Nephron (organoid): ENCODE data around the gene TMEM18.
A peak's percentile ranks its signal among the peaks of the same experiment; 100 is the strongest.

Experiments
- H3K27ac Mint-ChIP-seq, 3 experiments: 2 replicates each; pipeline ENCODE4 v1.8.0; 2020; ENCODE audit warnings: mixed read lengths in 3 of 3, mild to moderate bottlenecking in 2 of 3, moderate library complexity in 1 of 3
- H3K27me3 Mint-ChIP-seq: 2 replicates; pipeline ENCODE4 v1.8.0; 2021; ENCODE audit warnings: low read depth, mild to moderate bottlenecking, moderate library complexity, mixed read lengths
- H3K36me3 Mint-ChIP-seq: 2 replicates; pipeline ENCODE4 v1.8.0; 2020; ENCODE audit warnings: low read depth, mixed read lengths
- H3K4me1 Mint-ChIP-seq: 2 replicates; pipeline ENCODE4 v1.8.0; 2020; ENCODE audit warnings: mixed read lengths
- H3K4me3 Mint-ChIP-seq, 3 experiments: 2 replicates each; pipeline ENCODE4 v1.8.0; 2020; ENCODE audit warnings: mild to moderate bottlenecking in 3 of 3, mixed read lengths in 3 of 3, moderate library complexity in 2 of 3
- H3K9me3 Mint-ChIP-seq: 2 replicates; pipeline ENCODE4 v1.8.0; 2020; ENCODE audit warnings: mixed read lengths
- CTCF ChIP-seq, 3 experiments: fragments of 200-600 bp; sonication (generic); IDR thresholded peaks; one replicate each; pipeline ENCODE4 v1.5.0; 2021; ENCODE audit warnings: antibody characterized with exemption in 3 of 3; ENCODE audit not compliant: unreplicated experiment in 3 of 3

The TMEM18 gene

DNA sequence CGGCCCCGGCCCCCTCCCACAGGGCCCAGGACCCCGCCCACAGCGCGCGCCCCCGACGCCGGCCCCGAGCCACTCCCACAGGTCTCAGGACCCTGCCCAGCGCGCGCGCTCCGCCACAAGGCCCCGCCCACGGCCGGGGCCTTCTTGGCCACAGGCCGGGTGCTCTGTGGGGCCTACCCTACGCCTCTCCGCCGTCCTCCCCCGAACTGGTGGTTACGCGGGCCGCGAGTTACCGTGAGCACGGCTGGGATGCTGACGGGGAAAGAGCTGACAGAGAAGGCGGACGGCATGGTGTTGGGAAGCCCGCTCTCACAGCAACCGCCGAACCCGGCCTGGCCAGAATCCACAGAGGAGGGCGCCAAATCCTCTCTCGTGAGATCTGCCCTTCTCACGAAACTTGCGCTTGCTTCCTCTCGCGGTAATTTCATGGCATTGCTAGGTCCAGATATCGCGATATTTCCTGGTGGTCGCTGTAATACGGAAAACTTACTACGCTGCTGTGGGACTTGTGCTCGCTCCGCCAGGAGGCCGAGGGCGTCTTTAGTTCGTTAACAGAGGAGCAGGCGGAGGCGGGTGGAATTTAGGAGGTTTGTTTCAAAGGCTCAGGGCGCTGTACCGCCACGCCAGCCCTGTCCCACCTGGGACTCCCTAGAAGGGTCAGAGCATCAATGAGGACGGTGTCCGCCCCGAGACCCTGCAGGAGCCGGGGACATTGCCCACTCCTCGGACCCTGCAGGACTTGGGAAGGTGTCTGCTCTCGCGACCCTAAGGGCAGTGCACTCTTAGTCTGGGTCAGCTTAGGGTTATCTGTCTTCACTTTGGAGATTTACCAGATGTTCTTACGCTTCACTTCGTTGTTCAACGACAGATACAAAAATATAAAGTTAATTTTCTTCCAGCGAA lies at the start of gene TMEM18:
TSS of gene TMEM18 (minus strand) at position 351 of the 903 bp plus-strand sequence. CDS start at position 290, 61 bp downstream.
- peak within 1 kb of the TSS; percentile 95 to 97 (median 96) for H3K4me3 Mint-ChIP-seq
- H3K4me1 Mint-ChIP-seq = peaks cover 58% of the 10 kb centered on the region
- peak; percentile 26 to 52 (median 39) for TF ChIP-seq CTCF (IDR thresholded peaks at IDR 0.05; ENCODE audit: unreplicated experiment in 3 of 3)
- peak within 1 kb of the TSS; percentile 99 to 100 (median 100) for H3K27ac Mint-ChIP-seq
- no peaks in the 10 kb centered on the region for H3K27me3 Mint-ChIP-seq
- no peaks in the 10 kb centered on the region for H3K9me3 Mint-ChIP-seq
- peaks cover 14% of the 10 kb centered on the region for H3K36me3 Mint-ChIP-seq

DNA sequence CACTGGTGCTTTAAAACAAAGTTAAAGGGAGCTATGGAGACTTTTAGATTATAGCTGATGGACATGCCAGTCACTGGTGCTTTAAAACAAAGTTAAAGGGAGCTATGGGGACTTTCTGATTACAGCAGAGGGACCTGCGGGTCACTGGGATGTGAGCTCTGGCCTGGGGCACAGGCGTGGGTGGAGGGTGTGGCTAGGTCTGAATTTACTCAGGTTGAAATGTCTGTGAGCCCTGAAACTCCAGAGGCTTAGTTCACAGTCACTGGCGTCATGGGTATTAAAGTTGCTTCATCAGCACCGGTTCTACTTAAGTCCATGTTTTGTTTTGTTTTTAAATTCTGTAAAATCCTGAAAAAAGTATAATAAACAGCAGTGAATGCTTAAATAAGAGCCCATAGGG lies 49.0 kb upstream of the TMEM18 start:
- Mint-ChIP-seq H3K27ac (no peak overlapping the region), H3K36me3 (no peaks in the 10 kb centered on the region), H3K4me3 (no peak overlapping the region), H3K9me3 (no peaks in the 10 kb centered on the region), H3K27me3 (peaks cover 9% of the 10 kb centered on the region), H3K4me1 (no peaks in the 10 kb centered on the region)
- no peak for TF ChIP-seq CTCF (IDR thresholded peaks at IDR 0.05; ENCODE audit: unreplicated experiment in 3 of 3)

DNA sequence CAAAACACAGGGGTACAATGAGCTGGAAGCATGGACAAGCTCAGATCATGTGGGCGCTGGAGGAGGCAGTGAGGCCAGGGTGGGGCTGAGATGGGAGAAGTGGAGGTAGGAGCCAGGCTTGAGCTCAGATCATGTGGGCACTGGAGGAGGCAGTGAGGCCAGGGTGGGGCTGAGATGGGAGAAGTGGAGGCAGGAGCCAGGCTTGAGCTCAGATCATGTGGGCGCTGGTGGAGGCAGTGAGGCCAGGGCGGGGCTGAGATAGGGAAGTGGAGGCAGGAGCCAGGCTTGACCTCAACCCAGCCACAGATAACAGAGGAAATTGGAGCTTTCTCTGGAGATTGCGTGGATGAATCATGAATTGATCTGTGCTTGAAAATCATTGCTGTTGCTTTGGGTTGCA lies 48.3 kb upstream of the TMEM18 start:
- no peaks in the 10 kb centered on the region for H3K9me3 Mint-ChIP-seq
- no peak for TF ChIP-seq CTCF (IDR thresholded peaks at IDR 0.05; ENCODE audit: unreplicated experiment in 3 of 3)
- H3K36me3 Mint-ChIP-seq = no peaks in the 10 kb centered on the region
- peaks cover 9% of the 10 kb centered on the region for H3K27me3 Mint-ChIP-seq
- H3K27ac Mint-ChIP-seq = no peak overlapping the region
- H3K4me1 Mint-ChIP-seq = no peaks in the 10 kb centered on the region
- no peak overlapping the region for H3K4me3 Mint-ChIP-seq

DNA sequence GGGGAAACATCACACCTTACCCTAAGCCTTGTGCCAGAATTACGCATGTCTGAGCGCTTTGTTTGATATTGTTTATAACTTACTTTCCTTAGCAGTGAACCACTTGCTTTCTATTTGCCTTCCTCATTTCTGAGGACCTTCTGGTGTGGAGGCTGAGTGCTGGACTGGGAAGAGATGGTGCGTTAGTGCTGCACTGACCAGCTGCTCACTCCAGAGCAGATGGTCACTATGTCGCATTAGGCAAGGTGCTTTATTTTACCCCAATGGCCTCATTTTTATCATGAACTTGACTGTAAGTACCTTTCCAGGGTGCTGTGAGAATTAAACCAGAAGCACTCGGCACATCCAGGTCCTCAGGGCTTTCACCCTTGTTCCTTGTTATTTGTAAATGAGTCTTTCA lies 46.6 kb upstream of the TMEM18 start:
- no peak overlapping the region for H3K4me3 Mint-ChIP-seq
- no peak overlapping the region for H3K27ac Mint-ChIP-seq
- no peaks in the 10 kb centered on the region for H3K36me3 Mint-ChIP-seq
- peaks cover 2% of the 10 kb centered on the region for H3K27me3 Mint-ChIP-seq
- TF ChIP-seq CTCF (IDR thresholded peaks at IDR 0.05; ENCODE audit: unreplicated experiment in 3 of 3) = no peak
- H3K9me3 Mint-ChIP-seq = no peaks in the 10 kb centered on the region
- no peaks in the 10 kb centered on the region for H3K4me1 Mint-ChIP-seq

- Mint-ChIP-seq H3K9me3 (no peaks in the 10 kb centered on the region), H3K36me3 (no peaks in the 10 kb centered on the region), H3K27me3 (no peaks in the 10 kb centered on the region), H3K4me1 (peaks cover 13% of the 10 kb centered on the region), H3K27ac (no peak overlapping the region), H3K4me3 (no peak overlapping the region)
- TF ChIP-seq CTCF (IDR thresholded peaks at IDR 0.05; ENCODE audit: unreplicated experiment in 3 of 3) = no peak
Observed at GRCh38 chr2:720842-721241, 43.6 kb upstream of the TMEM18 start.

GRCh38 chr2:719734-720133 lies 42.5 kb upstream of the TMEM18 start:
- Mint-ChIP-seq H3K27me3 (no peaks in the 10 kb centered on the region), H3K9me3 (no peaks in the 10 kb centered on the region), H3K27ac (no peak overlapping the region), H3K4me1 (peaks cover 13% of the 10 kb centered on the region), H3K4me3 (no peak overlapping the region), H3K36me3 (no peaks in the 10 kb centered on the region)
- TF ChIP-seq CTCF (IDR thresholded peaks at IDR 0.05; ENCODE audit: unreplicated experiment in 3 of 3) = no peak
